Measurements from ENCODE around the gene GCNT2. TPM values are rescaled to one million over a fixed set of nuclear protein-coding genes. Genes with fewer than 3 reads are reported as not detected.
A peak's percentile ranks its signal among the peaks of the same experiment; 100 is the strongest.
"Not testable (repeated sequence)": the region's sequence is repeated elsewhere in the genome, so short reads cannot be mapped to it uniquely, and the experiment has no call there.

The GCNT2 gene
- total and polyA plus RNA-seq, 5 experiments from 2014 or later: 0.85 to 4.6 (median 1.8) TPM

DNA sequence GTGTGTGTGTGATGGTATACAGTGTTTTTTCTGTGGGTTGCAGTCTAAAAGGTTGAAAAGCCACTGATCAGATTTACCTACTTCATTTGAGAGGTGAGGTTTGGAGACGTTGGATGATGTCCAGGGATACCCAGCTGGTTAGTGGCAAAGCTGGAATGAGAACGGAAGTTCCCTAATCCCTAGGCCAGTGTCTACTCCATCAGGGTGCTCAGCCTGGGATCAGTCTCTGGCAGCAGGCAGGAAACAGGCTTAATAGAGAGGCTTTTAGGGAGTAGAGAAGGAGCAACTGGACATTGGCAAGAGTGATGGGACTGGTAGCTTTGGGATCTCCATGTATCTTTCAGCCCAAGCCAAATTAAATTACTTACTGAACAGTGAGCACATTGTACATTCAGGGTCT lies 92.6 kb downstream of the GCNT2 start:
- Mint-ChIP-seq H3K27me3 (no peaks in the 10 kb centered on the region), H3K4me1 (peaks cover 0 to 8% (median 1%) of the 10 kb centered on the region in 4 donors), H3K4me3 (no peak overlapping the region), H3K9me3 (peaks cover 0 to 14% (median 0%) of the 10 kb centered on the region in 9 donors), H3K36me3 (peaks cover 0 to 11% (median 6%) of the 10 kb centered on the region in 3 donors), H3K27ac (no peak overlapping the region)
- DNase-seq (no peak), ATAC-seq (no peak)
- POLR2A ChIA-PET: no interaction called here

DNA sequence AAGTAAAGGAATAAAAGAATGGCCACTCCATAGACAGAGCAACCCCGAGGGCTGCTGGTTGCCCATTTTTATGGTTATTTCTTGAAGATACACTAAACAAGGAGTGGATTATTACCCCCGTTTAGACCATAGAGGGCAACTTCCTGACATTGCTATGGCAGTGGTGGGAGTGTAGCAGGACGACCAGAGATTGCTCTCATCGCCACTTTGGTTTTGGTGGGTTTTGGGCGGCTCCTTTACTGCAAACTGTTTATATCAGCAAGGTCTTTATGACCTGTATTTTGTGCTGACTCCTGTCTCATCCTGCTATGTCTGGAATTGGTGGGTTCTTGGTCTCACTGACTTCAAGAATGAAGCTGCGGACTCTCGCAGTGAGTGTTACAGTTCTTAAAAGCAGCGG lies 94.5 kb downstream of the GCNT2 start:
- ATAC-seq: no peak
- DNase-seq: no peak
- Mint-ChIP-seq H3K4me1 (peaks cover 0 to 7% (median 1%) of the 10 kb centered on the region in 4 donors), H3K4me3 (no peak overlapping the region), H3K27me3 (no peaks in the 10 kb centered on the region), H3K9me3 (no peaks in the 10 kb centered on the region), H3K36me3 (no peaks in the 10 kb centered on the region), H3K27ac (no peak overlapping the region)
- POLR2A ChIA-PET: no interaction called here

DNA sequence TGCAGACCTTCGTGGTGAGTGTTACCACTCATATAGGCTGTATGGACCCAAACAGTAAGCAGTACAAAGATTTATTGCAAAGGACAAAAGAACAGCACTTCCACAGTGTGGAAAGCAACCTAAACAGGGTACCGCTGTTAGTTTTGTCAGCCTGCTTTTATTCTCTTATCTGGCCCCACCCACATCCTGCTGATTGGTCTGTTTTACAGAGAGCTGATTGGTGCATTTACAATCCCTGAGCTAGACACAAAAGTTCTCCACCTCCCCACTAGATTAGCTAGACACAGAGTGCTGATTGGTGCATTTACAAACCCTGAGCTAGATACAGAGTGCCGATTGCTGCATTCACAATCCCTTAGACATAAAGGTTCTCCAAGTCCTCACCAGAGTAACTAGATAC lies 95.1 kb downstream of the GCNT2 start:
- H3K4me1 Mint-ChIP-seq, H3K9me3 Mint-ChIP-seq, H3K27me3 Mint-ChIP-seq, DNase-seq, H3K4me3 Mint-ChIP-seq, H3K27ac Mint-ChIP-seq, H3K36me3 Mint-ChIP-seq, ATAC-seq: not testable (repeated sequence)
- POLR2A ChIA-PET: interaction anchor here (0.6 kb wide), 1 partner anchor 97 kb away, joined by 3 read pairs; no protein-coding TSS in a partner anchor

DNA sequence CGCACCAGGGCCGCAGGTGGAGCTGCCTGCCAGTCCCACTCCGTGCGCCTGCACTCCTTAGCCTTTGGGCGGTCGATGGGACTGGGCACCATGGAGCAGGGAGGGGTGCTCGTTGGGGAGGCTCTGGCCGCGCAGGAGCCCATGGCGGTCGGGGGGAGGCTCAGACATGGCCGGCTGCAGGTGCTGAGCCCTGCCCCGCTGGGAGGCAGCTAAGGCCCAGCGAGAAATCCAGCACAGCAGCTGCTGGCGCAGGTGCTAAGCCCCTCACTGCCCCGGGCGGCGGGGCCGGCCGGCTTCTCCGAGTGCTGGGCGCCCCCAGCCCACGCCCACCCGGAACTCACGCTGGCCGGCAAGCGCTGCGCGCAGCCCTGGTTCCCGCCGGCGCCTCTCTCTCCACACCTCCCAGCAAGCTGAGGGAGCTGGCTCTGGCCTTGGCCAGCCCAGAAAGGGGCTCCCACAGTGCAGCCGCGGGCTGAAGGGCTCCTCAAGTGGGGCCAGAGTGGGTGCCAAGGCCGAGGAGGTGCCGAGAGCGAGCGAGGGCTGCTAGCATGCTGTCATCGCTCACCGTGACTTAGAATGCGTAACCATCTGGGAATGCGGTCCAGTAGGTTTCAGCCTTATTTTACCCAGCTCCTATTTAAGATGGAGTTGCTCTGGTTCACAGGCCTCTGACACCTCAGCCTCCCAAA lies 96.0 kb downstream of the GCNT2 start:
- POLR2A ChIA-PET: no interaction called here
- Mint-ChIP-seq H3K4me1 (peaks cover 0 to 7% (median 1%) of the 10 kb centered on the region in 4 donors), H3K27me3 (no peaks in the 10 kb centered on the region), H3K36me3 (peaks cover 7 to 11% (median 10%) of the 10 kb centered on the region in 3 donors), H3K27ac (no peak overlapping the region), H3K9me3 (peaks cover 0 to 4% (median 0%) of the 10 kb centered on the region in 9 donors), H3K4me3 (no peak overlapping the region)
- no peak for ATAC-seq
- no peak for DNase-seq

DNA sequence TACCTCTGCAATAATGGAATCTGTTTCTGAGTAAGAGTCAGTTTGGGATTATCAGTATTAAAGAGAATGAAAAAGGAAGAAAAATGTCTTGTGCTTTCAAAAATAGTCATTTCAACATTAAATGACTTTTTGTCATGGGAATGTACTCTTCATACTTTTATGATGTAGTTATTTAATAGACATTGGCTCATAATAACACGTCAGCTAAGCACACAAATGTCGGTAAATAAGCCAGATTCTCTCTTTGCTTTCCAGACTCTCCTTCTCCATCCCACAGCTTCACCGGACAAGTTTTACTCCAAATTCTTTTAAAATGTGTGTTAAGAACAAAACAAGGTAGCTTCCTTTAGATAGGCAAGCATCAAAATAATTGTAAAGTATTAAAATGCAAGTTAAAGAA lies 97.3 kb downstream of the GCNT2 start:
- peak overlapping the region in 2 of 10 donors; percentile 35 to 60 for H3K27ac Mint-ChIP-seq
- ATAC-seq (no peak), DNase-seq (no peak)
- POLR2A ChIA-PET: no interaction called here
- peaks cover 0 to 4% (median 2%) of the 10 kb centered on the region in 9 donors for H3K9me3 Mint-ChIP-seq
- peaks cover 0 to 7% (median 1%) of the 10 kb centered on the region in 4 donors for H3K4me1 Mint-ChIP-seq
- H3K36me3 Mint-ChIP-seq: peaks cover 7 to 18% (median 15%) of the 10 kb centered on the region in 3 donors
- no peak overlapping the region for H3K4me3 Mint-ChIP-seq
- H3K27me3 Mint-ChIP-seq: no peaks in the 10 kb centered on the region

DNA sequence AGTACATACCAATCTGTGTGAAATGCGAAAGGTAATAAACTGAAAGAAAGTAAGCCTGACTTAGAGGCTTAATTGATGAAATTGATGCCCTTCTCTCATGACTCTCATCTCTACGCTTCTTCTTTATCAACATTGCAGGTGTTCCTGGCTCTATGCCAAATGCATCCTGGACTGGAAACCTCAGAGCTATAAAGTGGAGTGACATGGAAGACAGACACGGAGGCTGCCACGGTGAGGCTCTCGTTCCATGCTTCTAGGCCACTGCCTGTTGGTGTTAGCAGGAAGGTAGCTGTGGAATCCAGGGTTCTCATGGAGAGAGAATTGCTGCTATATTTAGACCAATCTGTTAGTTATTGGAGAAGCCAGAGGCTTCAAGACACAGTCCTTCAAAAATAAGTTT lies 100.1 kb downstream of the GCNT2 start:
- Mint-ChIP-seq H3K4me3 (no peak overlapping the region), H3K4me1 (no peaks in the 10 kb centered on the region), H3K27ac (no peak overlapping the region), H3K9me3 (peaks cover 0 to 4% (median 2%) of the 10 kb centered on the region in 9 donors), H3K27me3 (no peaks in the 10 kb centered on the region), H3K36me3 (peaks cover 15 to 37% (median 31%) of the 10 kb centered on the region in 3 donors)
- POLR2A ChIA-PET: no interaction called here
- ATAC-seq: no peak
- DNase-seq: no peak

DNA sequence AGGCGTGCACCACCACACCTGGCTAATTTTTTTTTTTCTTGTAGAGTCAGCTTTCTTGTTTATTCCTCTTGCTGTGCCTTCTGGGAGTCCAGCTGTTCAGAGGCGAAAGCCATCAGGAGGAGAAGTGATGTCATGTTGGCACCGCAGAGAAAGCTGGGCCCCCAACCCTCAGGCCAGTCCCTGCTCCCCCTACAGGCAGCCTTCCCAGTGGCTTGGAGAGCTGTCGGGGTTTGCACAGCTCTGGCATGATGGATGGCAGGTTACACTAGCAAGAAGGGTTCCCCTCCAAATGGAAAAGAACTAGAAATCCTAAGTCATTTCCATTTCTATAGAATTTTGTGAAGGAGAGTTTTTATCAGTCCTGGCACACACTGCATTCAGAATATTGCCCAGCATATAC lies 100.7 kb downstream of the GCNT2 start:
- Mint-ChIP-seq H3K4me3 (no peak overlapping the region), H3K36me3 (peaks cover 15 to 37% (median 31%) of the 10 kb centered on the region in 3 donors), H3K27ac (no peak overlapping the region), H3K9me3 (peaks cover 0 to 4% (median 2%) of the 10 kb centered on the region in 9 donors), H3K27me3 (no peaks in the 10 kb centered on the region), H3K4me1 (no peaks in the 10 kb centered on the region)
- ATAC-seq (no peak), DNase-seq (no peak)
- POLR2A ChIA-PET: no interaction called here

DNA sequence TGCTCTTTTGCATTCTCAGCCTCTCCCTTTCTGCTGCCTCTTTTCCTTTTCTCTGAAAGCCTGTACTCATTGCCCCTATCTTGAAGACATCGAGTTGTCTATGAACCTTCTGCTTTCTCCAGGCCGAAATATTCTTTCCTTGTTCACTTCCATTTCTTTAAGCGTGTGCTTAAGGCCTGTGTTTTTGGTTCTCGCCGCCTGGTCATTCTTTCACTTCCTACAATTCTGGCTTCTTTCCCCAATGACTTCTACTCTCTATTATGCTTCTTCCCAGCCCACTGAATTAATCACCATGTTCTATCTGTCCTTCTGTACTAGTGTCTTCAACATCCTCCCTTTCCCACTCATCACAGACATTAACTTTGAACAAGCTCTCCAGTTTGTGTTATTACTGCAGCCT lies 103.7 kb downstream of the GCNT2 start:
- H3K27ac Mint-ChIP-seq: no peak overlapping the region
- H3K9me3 Mint-ChIP-seq: peaks cover 0 to 4% (median 2%) of the 10 kb centered on the region in 9 donors
- ATAC-seq (no peak), DNase-seq (no peak)
- POLR2A ChIA-PET: no interaction called here
- H3K36me3 Mint-ChIP-seq: peaks cover 15 to 37% (median 31%) of the 10 kb centered on the region in 3 donors
- no peaks in the 10 kb centered on the region for H3K4me1 Mint-ChIP-seq
- no peak overlapping the region for H3K4me3 Mint-ChIP-seq
- no peaks in the 10 kb centered on the region for H3K27me3 Mint-ChIP-seq

DNA sequence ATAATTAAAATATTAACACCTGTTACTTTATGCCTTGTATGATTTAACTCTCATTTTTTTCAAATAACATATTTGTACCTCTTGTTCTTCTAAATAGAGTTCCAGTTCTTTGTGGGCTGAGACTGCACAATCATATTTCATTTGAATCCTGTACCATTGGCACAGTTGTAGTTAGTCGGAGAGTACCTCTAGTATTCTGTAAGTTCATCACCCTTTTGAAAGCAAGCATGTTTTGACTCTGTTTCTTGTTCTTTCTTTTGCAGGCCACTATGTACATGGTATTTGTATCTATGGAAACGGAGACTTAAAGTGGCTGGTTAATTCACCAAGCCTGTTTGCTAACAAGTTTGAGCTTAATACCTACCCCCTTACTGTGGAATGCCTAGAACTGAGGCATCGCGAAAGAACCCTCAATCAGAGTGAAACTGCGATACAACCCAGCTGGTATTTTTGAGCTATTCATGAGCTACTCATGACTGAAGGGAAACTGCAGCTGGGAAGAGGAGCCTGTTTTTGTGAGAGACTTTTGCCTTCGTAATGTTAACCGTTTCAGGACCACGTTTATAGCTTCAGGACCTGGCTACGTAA lies 105.1 kb downstream of the GCNT2 start:
- ATAC-seq (no peak), DNase-seq (no peak)
- POLR2A ChIA-PET: no interaction called here
- H3K4me1 Mint-ChIP-seq: no peaks in the 10 kb centered on the region
- H3K36me3 Mint-ChIP-seq: peaks cover 13 to 35% (median 29%) of the 10 kb centered on the region in 3 donors
- H3K9me3 Mint-ChIP-seq: peaks cover 0 to 4% (median 2%) of the 10 kb centered on the region in 9 donors
- no peaks in the 10 kb centered on the region for H3K27me3 Mint-ChIP-seq
- peak overlapping the region in 1 of 10 donors; percentile 25 for H3K27ac Mint-ChIP-seq
- H3K4me3 Mint-ChIP-seq: no peak overlapping the region

DNA sequence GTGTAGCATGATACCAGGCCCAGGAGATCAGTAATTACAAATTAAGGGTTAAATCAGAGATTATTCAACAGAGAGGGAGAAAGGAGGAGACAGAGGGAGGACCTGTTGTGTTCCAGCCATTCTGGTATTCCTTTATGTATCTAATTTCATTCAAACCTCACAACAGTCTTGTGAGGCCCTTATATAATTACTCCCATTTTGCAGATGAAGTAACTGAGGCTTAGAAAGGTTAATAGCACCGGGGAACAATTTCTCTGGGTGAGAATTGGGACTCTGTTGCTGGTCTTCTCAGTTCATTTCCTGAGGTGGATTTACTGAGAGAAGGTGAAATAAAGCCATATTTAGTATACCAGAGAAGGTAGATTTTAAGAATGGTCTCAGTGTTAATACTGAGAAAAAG lies 106.6 kb downstream of the GCNT2 start:
- H3K27me3 Mint-ChIP-seq: no peaks in the 10 kb centered on the region
- H3K36me3 Mint-ChIP-seq: peaks cover 8 to 22% (median 18%) of the 10 kb centered on the region in 3 donors
- H3K4me3 Mint-ChIP-seq: no peak overlapping the region
- no peak for DNase-seq
- H3K9me3 Mint-ChIP-seq: peaks cover 0 to 3% (median 0%) of the 10 kb centered on the region in 9 donors
- H3K4me1 Mint-ChIP-seq: no peaks in the 10 kb centered on the region
- POLR2A ChIA-PET: no interaction called here
- no peak overlapping the region for H3K27ac Mint-ChIP-seq
- ATAC-seq: no peak

DNA sequence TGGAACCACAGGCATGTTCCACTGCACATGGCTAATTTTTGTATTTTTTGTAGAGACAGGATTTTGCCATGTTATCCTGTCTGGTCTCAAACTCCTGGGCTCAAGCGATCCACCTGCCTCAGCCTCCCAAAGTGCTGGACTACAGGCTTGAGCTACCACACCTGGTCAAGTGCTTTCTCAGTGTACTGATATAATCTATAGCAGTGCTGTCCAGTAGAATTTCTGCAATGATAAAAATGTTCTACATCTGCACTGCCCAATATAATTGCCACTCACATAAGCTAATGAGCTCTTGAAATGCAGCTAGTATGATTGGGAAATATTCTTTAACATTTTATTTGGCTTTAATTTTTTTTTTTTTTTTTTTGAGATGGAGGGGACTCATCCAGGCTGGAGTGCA lies 109.0 kb downstream of the GCNT2 start:
- Mint-ChIP-seq H3K9me3 (peaks cover 0 to 4% (median 0%) of the 10 kb centered on the region in 9 donors), H3K4me1 (peaks cover 0 to 3% (median 0%) of the 10 kb centered on the region in 4 donors), H3K36me3 (peaks cover 0 to 4% (median 3%) of the 10 kb centered on the region in 3 donors), H3K27ac (peak overlapping the region in 1 of 10 donors; percentile 56), H3K27me3 (no peaks in the 10 kb centered on the region), H3K4me3 (no peak overlapping the region)
- POLR2A ChIA-PET: no interaction called here
- DNase-seq: no peak
- no peak for ATAC-seq

DNA sequence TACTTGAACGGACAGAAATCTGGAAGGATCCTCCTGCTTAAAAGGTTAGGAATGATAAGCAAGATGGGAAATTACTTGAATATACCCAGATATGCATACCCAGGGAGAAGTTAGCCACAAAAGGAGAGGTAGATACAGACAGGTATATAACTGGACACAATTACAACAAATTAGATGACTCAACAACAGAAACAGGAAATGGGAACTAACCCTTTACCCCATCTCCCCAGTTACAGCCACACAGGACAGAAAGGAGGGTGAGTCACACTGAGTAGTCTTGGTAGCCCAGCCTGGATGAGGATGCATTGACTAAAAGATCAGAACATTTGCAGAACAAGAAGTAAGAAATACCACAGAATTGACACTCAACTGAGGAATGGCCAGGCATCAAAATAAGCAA lies 112.1 kb downstream of the GCNT2 start:
- POLR2A ChIA-PET: no interaction called here
- ATAC-seq: no peak
- Mint-ChIP-seq H3K4me3 (no peak overlapping the region), H3K9me3 (peaks cover 0 to 11% (median 0%) of the 10 kb centered on the region in 9 donors), H3K4me1 (peaks cover 0 to 3% (median 0%) of the 10 kb centered on the region in 4 donors), H3K27me3 (peaks cover 0 to 2% (median 0%) of the 10 kb centered on the region in 5 donors), H3K27ac (no peak overlapping the region), H3K36me3 (no peaks in the 10 kb centered on the region)
- DNase-seq: no peak

DNA sequence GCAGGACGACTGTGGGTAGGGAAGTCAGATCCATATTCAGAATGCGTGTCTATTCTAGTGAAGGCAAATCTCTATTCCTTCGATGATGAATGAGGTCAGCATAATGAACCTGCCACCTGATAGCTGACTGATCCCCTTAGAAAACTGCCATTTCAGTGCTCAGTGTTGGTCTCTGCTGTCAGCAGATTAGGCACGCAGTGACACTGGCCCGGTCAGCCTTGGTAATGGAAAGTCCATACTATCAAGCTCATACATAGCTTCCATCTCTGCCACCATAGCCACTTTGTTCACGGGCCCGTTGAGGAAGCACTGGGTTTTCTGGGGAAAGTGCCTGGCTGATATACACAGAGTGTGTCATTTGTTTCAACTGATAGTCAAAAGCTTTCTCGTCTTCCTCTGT lies 119.3 kb downstream of the GCNT2 start:
- Mint-ChIP-seq H3K4me1 (peaks cover 9 to 13% (median 11%) of the 10 kb centered on the region in 4 donors), H3K27ac (no peak overlapping the region), H3K36me3 (no peaks in the 10 kb centered on the region), H3K27me3 (peaks cover 11 to 16% (median 12%) of the 10 kb centered on the region in 5 donors), H3K9me3 (peaks cover 0 to 5% (median 0%) of the 10 kb centered on the region in 9 donors), H3K4me3 (no peak overlapping the region)
- no peak for DNase-seq
- ATAC-seq: no peak
- POLR2A ChIA-PET: no interaction called here
